ENCODE results near the gene HOMER2.
A peak's percentile ranks its signal among the peaks of the same experiment; 100 is the strongest.

HOMER2 gene

GRCh38 chr15:82832601-82833361, 119.7 kb downstream of the HOMER2 start:
- Histone ChIP-seq H3K9me3 (ENCODE audit: control insufficient read depth, insufficient read depth, low read depth, low read length) (no peaks in the 10 kb centered on the region), H3K27ac (ENCODE audit: extremely low read depth, low read depth, low read length) (no peak overlapping the region), H3K36me3 (ENCODE audit: control insufficient read depth in 2 of 2, insufficient read depth in 1 of 2, low read length in 2 of 2) (peaks cover 36 to 95% of the 10 kb centered on the region in 2 experiments), H3K4me1 (ENCODE audit: control insufficient read depth, insufficient read depth, low read length) (no peaks in the 10 kb centered on the region), H3K4me3 (ENCODE audit: low read depth, low read length) (no peak overlapping the region)
- TF ChIP-seq MEIS1 (CRISPR knock-in tag; IDR thresholded peaks at IDR 0.05; ENCODE audit: borderline replicate concordance), result no peak
- no peak for TF ChIP-seq KLF8 (tag by site-specific recombination; IDR thresholded peaks at IDR 0.05)
- TF ChIP-seq ZBTB20 (tag by site-specific recombination; IDR thresholded peaks at IDR 0.05), result no peak
- no peak for TF ChIP-seq YY1 (tag by site-specific recombination; IDR thresholded peaks at IDR 0.05)
- TF ChIP-seq GLIS1 (tag by site-specific recombination; IDR thresholded peaks at IDR 0.05), result no peak
- no peak for TF ChIP-seq ZNF274 (IDR thresholded peaks at IDR 0.05; ENCODE audit: low read length)
- no peak for TF ChIP-seq ZNF274 (tag by site-specific recombination; IDR thresholded peaks at IDR 0.05; ENCODE audit: borderline replicate concordance)
- TF ChIP-seq ZNF398 (tag by site-specific recombination; IDR thresholded peaks at IDR 0.05), result no peak
- 0 out of 2 replicates have a peak, but pooled peaks have one; percentile 39 for TF ChIP-seq ZNF600 (tag by site-specific recombination; IDR thresholded peaks at IDR 0.05)
- TF ChIP-seq PRDM10 (tag by site-specific recombination; IDR thresholded peaks at IDR 0.05), result 0 out of 2 replicates have a peak, but pooled peaks have one; percentile 2
- TF ChIP-seq ZNF629 (tag by site-specific recombination; IDR thresholded peaks at IDR 0.05), result no peak
- TF ChIP-seq IKZF3 (tag by site-specific recombination; IDR thresholded peaks at IDR 0.05), result no peak
- TF ChIP-seq ZNF626 (tag by site-specific recombination; IDR thresholded peaks at IDR 0.05), result no peak
- no peak for TF ChIP-seq ZNF776 (tag by site-specific recombination; IDR thresholded peaks at IDR 0.05; ENCODE audit: borderline replicate concordance)
- no peak for TF ChIP-seq ZBTB8A (tag by site-specific recombination; IDR thresholded peaks at IDR 0.05)
- TF ChIP-seq ZFP3 (tag by site-specific recombination; IDR thresholded peaks at IDR 0.05; ENCODE audit: low read depth), result no peak
- TF ChIP-seq ZNF514 (tag by site-specific recombination; IDR thresholded peaks at IDR 0.05), result no peak
- no peak for TF ChIP-seq ZNF529 (tag by site-specific recombination; IDR thresholded peaks at IDR 0.05; ENCODE audit: insufficient replicate concordance)
- ChIA-PET POLR2A (no interaction called here), CTCF (interaction anchor here (0.6 to 1.7 kb wide), 6 partner anchors 14 to 200 kb away, joined by 3 to 10 read pairs (median 4); no protein-coding TSS in a partner anchor)

DNA sequence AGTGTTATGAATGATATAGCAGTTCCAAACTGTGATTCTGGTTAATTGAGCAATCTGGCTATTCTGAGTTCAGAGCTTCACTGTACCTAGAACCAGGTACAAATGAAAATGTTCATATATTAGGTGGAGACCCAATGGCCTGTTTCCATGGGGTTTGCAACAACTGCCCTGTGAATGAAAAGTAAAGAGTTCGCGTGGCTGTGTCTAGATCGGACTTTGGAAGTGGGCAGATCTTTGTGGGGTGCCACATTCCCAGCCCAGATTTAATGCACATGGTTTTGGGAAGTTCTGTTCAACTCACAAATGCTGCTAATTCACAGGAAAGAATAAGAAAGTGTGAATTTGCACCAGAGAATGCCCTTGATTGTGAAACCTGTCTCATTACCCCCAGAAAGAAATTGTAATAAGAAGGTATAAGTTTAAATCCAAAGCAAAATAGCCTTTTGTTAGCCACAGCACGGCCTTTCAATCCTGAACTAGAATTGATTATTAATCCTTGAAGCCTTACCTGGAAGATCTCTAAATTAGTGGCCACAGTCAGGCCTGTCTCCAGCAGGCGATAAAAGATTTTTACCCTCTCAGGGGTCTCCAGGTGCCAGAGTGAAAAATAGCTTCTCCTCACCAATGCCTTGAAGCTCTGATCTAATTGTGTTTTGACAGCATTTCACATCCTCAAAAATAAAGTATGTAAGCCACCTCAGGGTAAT, 120.5 kb downstream of the HOMER2 start:
- POLR2A ChIA-PET, result no interaction called here
- CTCF ChIA-PET, result interaction anchor here (0.6 to 1.7 kb wide), 6 partner anchors 15 to 448 kb away, joined by 3 to 10 read pairs (median 4); no protein-coding TSS in a partner anchor
- Histone ChIP-seq H3K36me3 (ENCODE audit: control insufficient read depth in 2 of 2, insufficient read depth in 1 of 2, low read length in 2 of 2) (peaks cover 43 to 93% of the 10 kb centered on the region in 2 experiments), H3K27ac (ENCODE audit: extremely low read depth, low read depth, low read length) (no peak overlapping the region), H3K9me3 (ENCODE audit: control insufficient read depth, insufficient read depth, low read depth, low read length) (no peaks in the 10 kb centered on the region), H3K4me1 (ENCODE audit: control insufficient read depth, insufficient read depth, low read length) (no peaks in the 10 kb centered on the region), H3K4me3 (ENCODE audit: low read depth, low read length) (no peak overlapping the region)
- TF ChIP-seq PRDM10 (tag by site-specific recombination; IDR thresholded peaks at IDR 0.05), result peak; percentile 31; the same call in 1 of the 2 replicates
- TF ChIP-seq ZNF311 (tag by site-specific recombination; IDR thresholded peaks at IDR 0.05; ENCODE audit: borderline replicate concordance), result no peak

Data from HEK293 (cell line).